Osteocyte (in vitro differentiated cells): ENCODE results near the gene GTF3C6. TPM values are rescaled to one million over a fixed set of nuclear protein-coding genes. Genes with fewer than 3 reads are reported as not detected.

Experiments used
- DNase-seq: peaks from one replicate; pipeline ENCODE4 v3.0.0; 2021; ENCODE audit warnings: mixed read lengths; ENCODE audit not compliant: unreplicated experiment; ENCODE audit errors: extremely low spot score
- H3K27ac Mint-ChIP-seq: one replicate; pipeline ENCODE4 v1.8.0; 2021; ENCODE audit warnings: mild to moderate bottlenecking, mixed read lengths; ENCODE audit not compliant: unreplicated experiment
- H3K27me3 Mint-ChIP-seq: one replicate; pipeline ENCODE4 v1.8.0; 2021; ENCODE audit warnings: mixed read lengths; ENCODE audit not compliant: unreplicated experiment
- H3K36me3 Mint-ChIP-seq: one replicate; pipeline ENCODE4 v1.8.0; 2021; ENCODE audit warnings: mixed read lengths; ENCODE audit not compliant: unreplicated experiment
- H3K4me1 Mint-ChIP-seq: one replicate; pipeline ENCODE4 v1.8.0; 2021; ENCODE audit warnings: mixed read lengths; ENCODE audit not compliant: unreplicated experiment
- H3K4me3 Mint-ChIP-seq: one replicate; pipeline ENCODE4 v1.8.0; 2021; ENCODE audit warnings: mild to moderate bottlenecking, moderate library complexity, mixed read lengths; ENCODE audit not compliant: unreplicated experiment
- H3K9me3 Mint-ChIP-seq: one replicate; pipeline ENCODE4 v1.8.0; 2021; ENCODE audit warnings: mixed read lengths; ENCODE audit not compliant: unreplicated experiment
- total RNA-seq: library from RNA; stranded (reverse); gene quantifications from 2 replicates; pipeline ENCODE4 v1.2.1, GENCODE V29; 2021
- TF ChIP-seq, protein P1 (sequence below): fragments of 200-600 bp; sonication (generic); IDR thresholded peaks from 2 replicates; pipeline ENCODE4 v1.5.0; 2021; ENCODE audit warnings: antibody characterized with exemption, mild to moderate bottlenecking, moderate library complexity

The GTF3C6 gene
- total RNA-seq, 1 donor from 2014 or later: 66.2 TPM

DNA sequence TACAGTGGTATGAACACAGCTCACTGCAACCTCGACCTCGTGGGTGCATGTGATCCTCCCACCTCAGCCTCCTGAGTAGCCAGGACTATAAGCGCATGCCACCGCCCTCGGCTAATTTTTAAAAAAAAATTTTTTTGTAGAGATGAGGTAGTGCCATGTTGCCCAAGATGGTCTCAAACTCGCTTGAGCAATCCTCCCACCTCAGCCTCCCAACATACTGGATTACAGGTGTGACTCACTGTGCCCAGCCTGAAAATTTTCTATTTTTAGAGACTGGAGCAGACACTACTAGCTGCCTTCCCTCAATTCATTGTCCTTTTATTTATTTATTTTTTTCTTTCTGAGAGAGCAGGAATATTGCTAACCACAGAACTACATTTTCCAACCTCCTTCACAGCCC, 20.3 kb upstream of the GTF3C6 start:
- Mint-ChIP-seq H3K27me3 (no peaks in the 10 kb centered on the region), H3K4me3 (no peak overlapping the region), H3K27ac (no peak overlapping the region), H3K9me3 (no peaks in the 10 kb centered on the region), H3K36me3 (no peaks in the 10 kb centered on the region), H3K4me1 (no peaks in the 10 kb centered on the region)
- DNase-seq: no peak
- TF ChIP-seq, protein P1, sequence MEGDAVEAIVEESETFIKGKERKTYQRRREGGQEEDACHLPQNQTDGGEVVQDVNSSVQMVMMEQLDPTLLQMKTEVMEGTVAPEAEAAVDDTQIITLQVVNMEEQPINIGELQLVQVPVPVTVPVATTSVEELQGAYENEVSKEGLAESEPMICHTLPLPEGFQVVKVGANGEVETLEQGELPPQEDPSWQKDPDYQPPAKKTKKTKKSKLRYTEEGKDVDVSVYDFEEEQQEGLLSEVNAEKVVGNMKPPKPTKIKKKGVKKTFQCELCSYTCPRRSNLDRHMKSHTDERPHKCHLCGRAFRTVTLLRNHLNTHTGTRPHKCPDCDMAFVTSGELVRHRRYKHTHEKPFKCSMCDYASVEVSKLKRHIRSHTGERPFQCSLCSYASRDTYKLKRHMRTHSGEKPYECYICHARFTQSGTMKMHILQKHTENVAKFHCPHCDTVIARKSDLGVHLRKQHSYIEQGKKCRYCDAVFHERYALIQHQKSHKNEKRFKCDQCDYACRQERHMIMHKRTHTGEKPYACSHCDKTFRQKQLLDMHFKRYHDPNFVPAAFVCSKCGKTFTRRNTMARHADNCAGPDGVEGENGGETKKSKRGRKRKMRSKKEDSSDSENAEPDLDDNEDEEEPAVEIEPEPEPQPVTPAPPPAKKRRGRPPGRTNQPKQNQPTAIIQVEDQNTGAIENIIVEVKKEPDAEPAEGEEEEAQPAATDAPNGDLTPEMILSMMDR: no peak

DNA sequence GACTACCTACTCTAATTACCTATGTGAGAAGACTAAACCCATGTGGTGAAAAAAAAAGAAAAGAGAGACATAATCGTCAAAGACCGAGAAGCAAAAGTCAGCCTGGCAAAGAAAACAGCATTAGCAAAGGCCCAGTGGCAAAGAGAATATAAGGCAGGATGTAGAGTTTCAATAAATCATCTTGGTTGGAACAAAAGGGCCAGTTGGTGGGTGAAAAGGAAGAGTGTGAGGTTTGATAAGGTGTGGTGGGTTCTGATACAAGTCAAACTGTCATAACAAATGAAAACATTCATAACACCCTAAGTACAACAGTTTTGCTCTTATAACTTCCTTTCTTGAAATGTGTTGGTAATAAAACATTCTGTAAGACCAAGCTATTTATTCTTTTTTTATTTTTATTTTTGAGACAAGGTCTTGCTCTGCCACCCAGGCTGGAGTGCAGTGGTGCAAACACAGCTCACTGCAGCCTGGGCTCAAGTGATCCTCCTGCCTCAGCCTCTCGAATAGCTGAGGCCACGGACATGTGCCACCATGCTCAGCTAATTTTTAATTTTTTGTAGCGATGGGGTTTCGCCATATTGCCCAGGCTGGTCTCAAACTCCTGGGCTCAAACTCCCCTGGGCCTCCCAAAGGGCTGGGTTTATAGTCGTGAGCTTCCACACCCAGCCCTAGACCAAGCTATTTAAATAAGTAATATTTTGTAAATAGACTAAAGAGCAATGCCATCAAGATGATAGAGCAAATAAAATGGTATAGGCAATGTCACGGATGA, 18.9 kb upstream of the GTF3C6 start:
- H3K27me3 Mint-ChIP-seq: no peaks in the 10 kb centered on the region
- no peaks in the 10 kb centered on the region for H3K36me3 Mint-ChIP-seq
- TF ChIP-seq, protein P1: no peak
- H3K27ac Mint-ChIP-seq: no peak overlapping the region
- no peak overlapping the region for H3K4me3 Mint-ChIP-seq
- H3K4me1 Mint-ChIP-seq: no peaks in the 10 kb centered on the region
- no peaks in the 10 kb centered on the region for H3K9me3 Mint-ChIP-seq
- no peak for DNase-seq

DNA sequence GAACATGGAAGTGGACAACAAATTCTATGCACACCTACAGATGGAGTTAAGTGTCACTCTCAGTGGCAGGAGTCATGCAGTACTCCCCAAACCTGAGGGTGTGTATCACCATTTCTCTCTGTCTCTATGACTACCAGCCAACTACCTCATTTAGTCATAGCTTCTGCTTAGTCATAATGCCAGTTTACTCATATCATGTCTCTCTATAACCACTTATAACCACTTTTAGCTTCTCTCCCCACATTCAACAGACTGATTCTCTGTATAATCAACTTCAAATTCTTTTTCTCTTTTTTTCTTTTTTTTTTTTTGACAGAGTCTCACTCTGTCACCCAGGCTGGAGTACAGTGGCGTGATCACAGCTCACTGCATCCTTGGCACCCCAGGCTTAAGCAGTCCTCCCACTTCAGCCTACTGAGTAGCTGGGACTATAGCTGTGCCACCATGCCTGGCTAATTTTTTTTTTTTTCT, 13.8 kb upstream of the GTF3C6 start:
- TF ChIP-seq, protein P1: no peak
- Mint-ChIP-seq H3K27me3 (no peaks in the 10 kb centered on the region), H3K36me3 (no peaks in the 10 kb centered on the region), H3K9me3 (no peaks in the 10 kb centered on the region), H3K4me3 (no peak overlapping the region), H3K27ac (no peak overlapping the region), H3K4me1 (peaks cover 4% of the 10 kb centered on the region)
- DNase-seq: no peak

DNA sequence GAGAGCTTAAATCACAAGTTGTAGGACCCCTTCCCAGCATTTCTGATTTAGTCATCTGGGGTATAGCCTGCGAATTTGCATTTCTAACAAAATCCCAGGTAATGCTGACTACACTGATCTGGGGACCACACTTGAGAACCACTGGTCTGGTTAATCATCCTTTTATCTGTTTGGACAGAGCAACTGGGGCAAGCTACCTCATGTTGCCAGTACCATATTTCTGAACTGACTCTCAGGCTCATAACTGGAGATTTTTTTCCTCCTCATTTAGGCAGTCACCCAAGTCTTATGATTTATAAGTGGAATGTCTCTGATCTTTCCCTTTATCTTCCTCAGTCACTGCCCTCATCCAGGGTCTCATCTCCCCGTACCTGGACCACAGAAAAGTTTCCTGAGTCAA, 12.0 kb upstream of the GTF3C6 start:
- DNase-seq: no peak
- TF ChIP-seq, protein P1: no peak
- no peaks in the 10 kb centered on the region for H3K27me3 Mint-ChIP-seq
- H3K9me3 Mint-ChIP-seq: no peaks in the 10 kb centered on the region
- no peak overlapping the region for H3K4me3 Mint-ChIP-seq
- H3K36me3 Mint-ChIP-seq: no peaks in the 10 kb centered on the region
- H3K4me1 Mint-ChIP-seq: peaks cover 7% of the 10 kb centered on the region
- H3K27ac Mint-ChIP-seq: no peak overlapping the region

DNA sequence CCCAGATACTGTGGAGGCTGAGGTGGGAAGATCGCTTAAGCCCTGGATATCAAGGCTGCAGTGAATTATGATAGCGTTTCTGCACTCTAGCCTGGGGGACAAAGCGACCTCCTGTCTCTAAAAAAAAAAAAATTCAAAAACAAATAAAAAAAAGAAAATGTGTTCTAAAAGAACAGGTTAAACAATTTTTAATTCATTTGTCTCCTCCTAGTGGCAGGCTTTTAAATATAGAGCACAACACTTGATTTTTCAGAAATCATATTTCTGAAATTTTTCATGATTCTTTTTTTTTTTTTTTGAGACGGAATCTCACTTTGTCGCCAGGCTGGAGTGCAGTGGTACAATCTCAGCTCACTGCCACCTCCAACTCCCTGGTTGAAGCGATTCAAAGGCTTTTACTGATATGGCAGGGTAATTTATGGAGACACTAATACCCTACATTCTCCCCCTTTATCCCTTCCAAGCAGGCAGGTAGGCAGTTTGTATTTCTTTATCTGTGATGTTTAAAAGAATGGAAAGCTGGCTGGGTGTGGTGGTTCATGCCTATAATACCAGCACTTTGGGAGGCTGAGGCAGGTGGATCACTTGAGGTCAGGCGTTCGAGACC, 8.7 kb upstream of the GTF3C6 start:
- no peak for DNase-seq
- TF ChIP-seq, protein P1: peak; percentile 65
- H3K36me3 Mint-ChIP-seq: no peaks in the 10 kb centered on the region
- H3K9me3 Mint-ChIP-seq: no peaks in the 10 kb centered on the region
- H3K27me3 Mint-ChIP-seq: no peaks in the 10 kb centered on the region
- no peak overlapping the region for H3K27ac Mint-ChIP-seq
- no peak overlapping the region for H3K4me3 Mint-ChIP-seq
- peaks cover 22% of the 10 kb centered on the region for H3K4me1 Mint-ChIP-seq
